GM19025 (cell line): Measurements from ENCODE around the gene POLR3GL.

ENCODE experiments used
- ATAC-seq: cut with Tn5 transposase; IDR thresholded peaks from one replicate; pipeline ENCODE4 v1.9.1; 2021; ENCODE audit warnings: mild to moderate bottlenecking, low read depth, moderate library complexity; ENCODE audit not compliant: unreplicated experiment

The POLR3GL gene

DNA sequence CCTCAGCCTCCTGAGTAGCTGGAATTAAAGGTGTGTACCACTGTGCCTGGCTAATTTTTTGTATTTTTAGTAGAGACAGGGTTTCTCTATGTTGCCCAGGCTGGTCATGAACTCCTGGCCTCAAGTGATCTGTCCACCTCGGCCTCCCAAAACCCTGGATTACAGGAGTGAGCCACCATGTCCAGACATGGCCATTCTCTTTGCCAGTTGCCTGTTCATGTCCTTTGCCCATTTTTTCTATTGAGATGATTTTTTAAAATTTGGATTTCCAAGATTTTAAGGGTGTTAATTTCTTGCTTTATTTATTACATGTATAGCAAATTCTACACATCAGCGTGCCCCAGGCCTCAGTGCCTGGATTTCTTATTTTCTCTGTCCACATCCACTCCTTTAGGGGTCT, 2.8 kb downstream of the POLR3GL start:
- ATAC-seq: no peak

DNA sequence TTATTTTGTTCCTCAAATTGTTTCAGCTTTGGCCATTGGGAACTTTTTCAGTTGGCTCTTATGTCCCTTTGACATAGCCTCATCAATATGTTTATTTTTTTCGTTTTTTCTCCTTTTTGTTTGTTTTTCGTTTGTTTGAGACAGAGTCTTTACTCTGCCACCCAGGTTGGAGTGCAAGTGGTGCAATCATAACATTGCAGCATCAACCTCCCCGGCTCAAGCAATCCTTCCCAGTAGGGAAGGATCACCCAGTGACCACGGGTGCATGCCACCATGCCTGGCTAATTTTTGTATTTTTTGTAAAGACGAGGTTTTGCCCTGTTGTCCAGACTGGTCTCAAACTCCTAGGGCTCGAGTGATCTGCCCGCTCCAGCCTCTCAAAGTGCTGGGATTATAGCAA, 8.1 kb downstream of the POLR3GL start:
- no peak for ATAC-seq

DNA sequence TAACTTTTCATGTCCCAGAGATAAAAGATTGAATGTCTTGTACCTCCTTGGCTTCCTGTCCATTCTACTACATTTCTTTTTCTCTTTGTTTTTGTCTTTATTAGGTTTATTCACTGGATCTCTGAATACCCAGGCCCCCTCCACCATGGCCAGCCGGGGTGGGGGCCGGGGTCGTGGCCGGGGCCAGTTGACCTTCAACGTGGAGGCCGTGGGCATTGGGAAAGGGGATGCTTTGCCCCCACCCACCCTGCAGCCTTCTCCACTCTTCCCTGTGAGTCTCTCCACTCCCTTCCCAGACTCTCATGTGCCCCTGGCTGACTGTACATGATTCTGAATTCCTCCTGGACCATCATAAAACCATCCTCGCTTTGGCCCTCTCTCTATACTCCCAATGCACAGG, 10.2 kb downstream of the POLR3GL start:
- ATAC-seq: no peak

DNA sequence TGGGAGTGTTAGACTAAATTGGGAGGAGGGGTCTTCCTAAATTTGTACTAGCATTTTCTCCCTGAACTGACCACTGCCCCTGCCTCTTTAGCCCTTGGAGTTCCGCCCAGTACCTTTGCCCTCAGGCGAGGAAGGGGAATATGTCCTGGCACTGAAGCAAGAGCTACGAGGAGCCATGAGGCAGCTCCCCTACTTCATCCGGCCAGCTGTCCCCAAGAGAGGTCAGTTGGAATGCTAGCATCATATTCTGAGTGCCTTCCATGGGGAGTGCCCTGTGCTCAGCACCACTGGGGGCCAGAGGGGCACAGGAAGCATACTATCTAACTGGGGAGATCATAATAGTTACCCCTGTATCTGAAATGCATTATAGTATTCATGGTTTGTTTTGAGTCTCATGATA, 10.7 kb downstream of the POLR3GL start:
- ATAC-seq: no peak

DNA sequence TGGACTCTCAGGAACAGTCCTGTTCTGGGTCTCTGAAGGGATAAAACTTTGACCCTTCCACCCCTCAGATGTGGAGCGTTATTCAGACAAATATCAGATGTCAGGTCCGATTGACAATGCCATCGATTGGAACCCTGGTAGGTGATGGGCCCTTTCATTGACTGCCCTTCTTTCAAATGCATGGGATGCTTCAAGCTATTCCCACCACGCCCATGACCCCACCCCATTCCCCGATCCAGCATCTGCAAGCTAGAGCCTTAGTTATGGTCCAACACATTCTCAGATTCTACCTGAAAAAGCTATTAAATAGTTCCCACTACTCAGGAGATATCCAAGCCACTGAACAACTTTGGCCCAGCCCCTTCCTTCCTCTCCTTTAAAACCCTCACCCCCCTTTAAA, 12.5 kb downstream of the POLR3GL start:
- ATAC-seq: no peak

DNA sequence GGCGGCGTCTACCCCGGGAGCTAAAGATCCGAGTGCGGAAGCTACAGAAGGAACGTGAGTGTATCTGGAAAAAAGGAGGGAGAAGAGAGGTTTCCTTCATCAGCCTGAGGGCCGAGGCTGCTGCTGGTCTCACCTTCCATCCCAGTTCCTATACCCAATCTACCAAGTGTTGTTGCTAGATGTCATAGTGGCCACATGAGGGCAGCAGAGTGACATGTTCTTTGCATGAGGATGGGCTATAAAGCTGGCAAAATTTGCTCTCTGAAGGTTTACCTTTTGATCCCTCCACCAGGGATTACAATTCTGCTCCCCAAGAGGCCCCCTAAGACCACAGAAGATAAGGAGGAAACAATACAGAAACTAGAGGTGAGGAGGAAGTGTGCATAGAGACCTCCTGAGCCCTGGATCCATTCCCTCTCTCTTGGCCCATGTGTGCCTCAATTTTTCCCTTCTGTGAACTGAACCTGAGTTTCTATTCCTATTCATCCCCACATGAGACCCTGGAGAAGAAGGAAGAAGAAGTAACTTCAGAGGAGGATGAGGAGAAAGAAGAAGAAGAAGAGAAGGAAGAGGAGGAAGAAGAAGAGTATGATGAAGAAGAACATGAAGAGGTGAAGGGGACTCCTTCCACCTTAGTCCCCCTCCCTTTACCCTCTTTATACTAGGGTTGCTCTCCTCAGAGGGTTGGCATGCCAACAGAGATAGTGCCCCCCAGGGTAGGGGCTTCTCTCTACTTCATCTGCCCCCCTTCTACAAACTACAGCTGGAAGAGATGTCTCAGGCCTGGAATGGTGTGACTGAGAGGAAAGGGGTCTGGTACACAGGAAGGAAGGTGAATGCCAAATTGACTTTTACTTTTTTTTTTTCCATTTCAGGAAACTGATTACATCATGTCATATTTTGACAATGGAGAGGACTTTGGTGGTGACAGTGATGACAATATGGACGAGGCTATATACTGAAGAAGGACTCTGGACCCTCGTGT, 13.3 kb downstream of the POLR3GL start:
- ATAC-seq: no peak

DNA sequence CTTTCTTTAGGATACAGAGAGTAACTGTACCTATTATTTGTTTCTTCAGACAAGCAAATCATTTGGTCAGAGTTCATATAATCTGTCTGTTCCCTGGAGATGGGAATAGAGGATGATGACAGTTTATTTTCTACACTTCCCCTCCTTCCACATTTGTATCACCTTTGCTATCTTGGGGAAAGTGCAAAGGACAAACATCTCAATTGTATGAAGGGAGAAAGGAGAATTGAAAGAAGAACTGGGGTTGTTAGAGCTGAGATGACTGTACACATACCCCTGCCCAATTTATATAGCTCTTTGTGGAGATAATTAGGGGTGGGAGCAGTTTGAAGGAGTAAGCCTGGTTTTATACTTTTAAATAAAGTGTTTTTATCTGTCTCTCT, 14.0 kb downstream of the POLR3GL start:
- ATAC-seq: no peak

DNA sequence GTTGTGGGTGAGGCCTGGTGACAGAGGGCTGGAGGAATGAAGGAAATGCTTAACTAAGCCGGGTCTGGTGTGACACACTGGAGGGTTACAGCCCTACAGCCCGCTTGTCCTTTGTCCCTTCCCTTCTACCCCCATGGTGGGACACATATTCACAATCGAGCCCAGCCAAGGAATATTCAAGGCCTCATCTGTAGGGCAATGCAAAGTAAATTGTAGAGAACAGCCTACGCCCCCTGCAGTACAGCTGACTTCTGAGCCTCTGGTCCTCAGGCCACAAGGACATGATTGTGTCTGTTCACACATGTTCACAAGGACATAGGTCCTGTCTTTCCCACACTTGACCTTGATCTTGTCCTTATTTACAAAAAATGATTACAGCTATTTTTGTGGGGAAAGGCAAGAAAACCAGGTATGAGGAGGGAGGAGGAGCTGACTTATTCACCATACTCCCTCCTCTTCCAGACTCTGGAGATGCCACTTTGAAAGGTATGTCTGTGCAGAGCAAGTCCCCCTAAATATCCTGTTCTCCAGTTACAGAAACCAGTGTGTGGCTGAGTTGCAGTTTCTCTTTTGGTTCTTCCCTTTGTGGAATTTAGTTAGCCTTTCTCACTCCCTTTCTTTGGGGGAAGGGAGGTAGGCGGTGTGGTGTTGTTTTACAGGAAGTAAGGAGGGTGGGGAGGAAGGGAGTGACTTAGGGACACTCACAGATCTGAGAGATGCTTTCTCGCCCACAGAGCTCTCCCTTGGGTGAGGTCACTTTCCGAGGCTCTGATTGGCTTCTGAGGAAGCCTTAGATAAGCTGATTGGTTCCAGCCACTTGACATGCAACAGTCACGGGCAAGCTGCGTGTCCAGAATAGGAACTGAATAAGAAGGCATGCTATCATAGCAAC, 14.6 kb downstream of the POLR3GL start:
- ATAC-seq: peak; percentile 83

DNA sequence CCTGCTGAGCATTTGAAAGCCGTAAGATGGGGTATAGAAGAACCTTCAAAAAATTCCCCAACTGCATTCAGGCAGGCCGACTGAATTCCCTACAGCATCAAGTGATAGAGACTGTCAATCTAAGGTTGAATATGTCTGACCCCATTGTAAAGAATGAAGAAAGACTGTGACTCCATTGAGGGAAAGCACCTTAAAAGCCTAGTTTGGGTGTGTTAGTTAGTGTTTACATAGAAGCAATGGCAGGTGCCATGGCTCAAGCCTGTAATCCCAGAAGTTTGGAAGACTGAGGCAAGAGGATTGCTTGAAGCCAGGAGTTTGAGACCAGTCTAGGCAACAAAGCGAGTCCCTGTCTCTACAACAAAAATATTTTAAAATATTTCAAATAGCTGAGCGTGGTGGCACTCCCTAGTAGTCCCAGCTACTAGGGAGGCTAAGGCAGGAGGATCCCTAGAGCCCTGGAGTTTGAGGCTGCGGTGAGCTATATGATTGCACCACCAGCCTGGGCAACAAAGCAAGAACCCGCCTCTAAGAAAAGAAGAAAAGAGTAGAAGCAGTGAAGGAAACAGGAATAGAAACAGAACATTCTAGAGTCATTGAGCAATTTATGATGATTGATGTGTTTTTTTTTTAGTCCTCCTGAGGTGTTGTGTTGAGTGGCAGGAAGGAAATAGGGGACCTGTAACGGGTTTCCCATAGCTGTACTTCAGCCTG, 15.4 kb downstream of the POLR3GL start:
- peak; percentile 34 for ATAC-seq

DNA sequence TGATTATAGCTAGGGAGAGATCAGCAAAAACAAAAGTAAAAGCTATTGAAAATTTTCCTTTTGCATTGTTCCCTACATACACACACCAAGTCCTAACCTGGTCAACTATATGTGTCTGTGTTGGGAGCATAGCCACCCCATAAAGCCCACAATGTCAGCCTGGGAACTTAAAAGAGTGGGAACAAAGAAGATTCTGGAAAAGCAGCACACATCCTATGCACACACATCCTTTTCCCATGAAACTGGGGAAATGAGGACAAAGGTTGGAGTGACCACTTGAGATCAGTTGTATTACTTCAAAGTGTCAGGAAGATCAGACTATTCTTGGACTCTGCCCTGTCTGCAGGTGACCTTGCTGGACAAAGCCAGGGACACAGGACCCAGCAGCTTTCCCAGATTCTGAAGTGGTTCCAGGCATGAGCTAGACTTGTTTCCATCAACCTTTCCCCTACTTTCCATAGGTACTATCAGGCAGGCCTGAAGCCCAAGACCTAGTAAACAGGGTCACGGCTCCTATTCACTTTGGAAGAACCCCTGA, 16.0 kb downstream of the POLR3GL start:
- no peak for ATAC-seq

DNA sequence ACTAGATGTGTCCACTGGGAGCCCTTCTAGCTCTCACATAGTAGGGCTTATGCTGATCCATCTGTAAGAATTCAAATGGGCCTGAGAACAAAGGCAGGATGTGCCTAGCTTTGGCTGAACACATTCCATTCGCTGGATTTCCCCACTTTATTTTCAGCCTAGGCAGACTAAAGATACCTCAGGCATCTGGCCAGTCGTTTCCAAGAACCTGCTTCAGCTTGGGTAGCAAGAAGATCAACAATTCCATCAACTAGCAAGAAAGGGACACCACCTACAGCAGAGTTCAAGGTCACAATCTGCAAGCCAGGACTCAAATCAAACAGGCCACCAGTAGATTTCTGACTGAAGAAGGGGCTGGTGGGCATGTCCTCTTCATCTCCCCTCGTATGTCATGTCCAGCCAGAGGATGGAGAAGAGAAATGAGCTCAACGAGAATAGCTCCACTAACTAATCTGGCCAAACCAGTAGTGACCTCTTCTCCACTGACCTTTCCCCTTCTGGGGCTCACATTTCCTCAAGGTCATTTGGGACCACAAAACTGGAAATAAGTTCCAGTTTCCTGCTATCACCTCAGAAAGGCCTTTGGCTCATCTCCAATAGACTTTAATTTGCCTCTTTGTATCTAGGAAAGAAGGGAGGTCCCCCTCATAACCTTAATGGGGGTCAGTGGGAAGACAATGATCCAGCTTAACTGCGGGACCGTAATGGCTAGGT, 17.7 kb downstream of the POLR3GL start:
- ATAC-seq: no peak

DNA sequence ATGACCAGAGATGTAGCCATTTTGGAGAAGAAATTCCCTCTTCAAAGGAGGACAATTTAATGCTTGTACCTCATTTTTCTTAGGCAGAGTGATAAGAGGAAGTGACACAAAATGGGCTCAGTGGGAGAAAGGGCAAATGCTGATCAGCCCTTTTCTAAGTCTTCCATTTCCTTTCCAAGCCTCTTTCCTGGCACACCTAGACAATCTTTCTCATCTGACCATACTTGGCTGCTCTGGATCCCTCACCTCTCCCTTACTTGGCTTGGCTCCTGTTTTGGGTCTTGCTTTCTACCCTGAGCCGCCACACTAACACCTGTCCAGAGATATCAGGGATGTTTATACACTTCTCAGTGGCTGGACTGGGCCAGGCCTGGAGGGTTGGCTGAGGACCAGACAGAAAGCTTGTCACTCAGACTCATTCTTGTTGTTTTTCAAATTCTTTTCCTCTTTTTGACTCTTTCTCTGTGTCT, 18.8 kb downstream of the POLR3GL start:
- no peak for ATAC-seq

DNA sequence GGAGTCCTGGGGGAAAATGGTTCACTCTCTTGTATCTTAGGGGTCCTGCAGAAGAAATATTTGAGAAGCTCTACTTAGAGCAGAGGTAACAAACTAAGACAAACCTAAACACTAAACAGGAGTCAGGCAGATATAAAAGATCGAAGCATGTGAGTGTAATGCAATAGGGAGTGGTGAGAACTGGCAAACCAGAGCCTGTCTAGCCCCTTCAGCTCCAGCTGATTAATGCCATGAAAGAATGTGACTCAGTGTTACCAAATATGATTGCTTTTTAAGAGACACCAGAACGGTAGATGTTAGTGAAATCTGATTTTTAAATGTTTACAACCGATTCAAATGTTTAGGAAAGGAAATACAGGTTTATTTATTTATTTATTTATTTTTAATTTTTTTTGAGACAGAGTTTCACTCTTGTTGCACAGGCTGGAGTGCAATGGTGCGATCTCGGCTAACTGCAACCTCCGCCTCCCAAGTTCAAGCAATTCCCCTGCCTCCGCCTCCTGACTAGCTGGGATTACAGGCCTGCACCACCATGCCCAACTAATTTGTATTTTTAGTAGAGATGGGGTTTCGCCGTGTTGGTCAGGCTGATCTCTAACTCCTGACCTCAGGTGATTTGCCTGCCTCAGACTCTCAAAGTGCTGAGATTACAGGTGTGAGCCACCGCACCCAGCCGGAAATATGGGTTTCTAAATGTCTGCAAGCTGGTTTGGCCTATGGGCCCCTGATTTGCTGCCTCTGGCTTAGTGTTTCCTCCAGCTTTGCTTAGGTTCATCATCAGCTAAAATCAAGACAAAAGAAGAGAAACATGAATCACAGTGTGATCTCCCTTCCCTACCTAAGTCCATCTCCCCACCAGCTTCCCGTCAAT, 19.7 kb downstream of the POLR3GL start:
- ATAC-seq: no peak

DNA sequence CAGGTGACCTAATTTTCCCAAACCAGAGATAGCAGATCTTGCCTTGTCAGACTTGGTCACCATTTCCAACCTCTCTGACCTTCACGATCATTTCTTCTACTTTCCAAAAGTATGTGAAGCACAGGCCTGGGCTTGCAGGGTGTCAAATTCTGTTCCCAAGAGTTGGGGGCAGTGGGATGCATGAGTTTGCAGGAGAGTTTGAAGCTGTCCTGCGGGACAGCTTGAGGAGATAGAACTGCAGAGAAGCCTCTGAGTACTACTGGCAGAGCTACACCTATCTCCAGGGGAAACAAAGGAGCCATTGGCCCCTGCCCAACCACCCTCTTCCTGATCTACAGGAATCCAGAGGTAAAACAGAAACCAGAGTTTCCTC, 20.6 kb downstream of the POLR3GL start:
- no peak for ATAC-seq

DNA sequence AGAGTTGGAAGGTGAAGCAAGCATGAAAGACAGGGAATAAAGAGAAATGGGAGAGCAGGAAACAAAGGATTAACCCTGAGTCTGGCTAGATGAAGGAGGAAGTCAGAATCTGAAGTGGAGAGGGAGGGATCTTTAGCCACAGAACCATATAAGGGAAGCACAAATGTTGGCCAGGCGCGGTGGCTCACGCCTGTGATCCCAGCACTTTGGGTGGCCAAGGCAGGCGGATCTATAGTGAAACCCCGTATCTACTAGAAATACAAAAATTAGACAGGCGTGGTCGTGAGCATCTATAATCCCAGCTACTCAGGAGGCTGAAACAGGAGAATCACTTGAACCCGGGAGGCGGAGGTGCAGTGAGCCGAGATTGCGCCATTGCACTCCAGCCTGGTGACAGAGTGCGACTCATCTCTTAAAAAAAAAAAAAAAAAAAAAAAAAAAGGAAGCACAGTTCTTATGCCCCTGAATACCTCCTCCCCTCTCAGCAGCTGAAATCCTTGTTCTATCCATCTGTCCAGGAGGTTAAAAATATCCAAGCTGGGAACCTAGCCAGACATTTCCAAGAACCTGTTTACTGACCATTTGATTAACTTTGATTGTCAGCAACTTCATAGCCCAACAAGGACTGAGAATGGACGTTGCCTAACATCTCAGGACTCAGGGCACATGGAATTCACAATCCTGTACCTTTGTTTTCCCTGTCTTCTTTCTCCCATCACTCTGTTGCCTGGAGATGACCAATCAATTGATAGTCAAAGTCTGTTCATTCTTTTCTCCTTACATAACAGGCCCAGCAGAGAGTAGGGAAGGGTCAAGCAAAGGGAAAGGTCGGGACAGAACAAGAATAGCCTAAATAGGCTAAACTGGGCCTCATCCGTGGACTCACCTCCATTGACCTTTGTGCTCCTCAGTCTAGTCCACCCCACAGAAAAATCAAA, 21.3 kb downstream of the POLR3GL start:
- ATAC-seq: no peak

DNA sequence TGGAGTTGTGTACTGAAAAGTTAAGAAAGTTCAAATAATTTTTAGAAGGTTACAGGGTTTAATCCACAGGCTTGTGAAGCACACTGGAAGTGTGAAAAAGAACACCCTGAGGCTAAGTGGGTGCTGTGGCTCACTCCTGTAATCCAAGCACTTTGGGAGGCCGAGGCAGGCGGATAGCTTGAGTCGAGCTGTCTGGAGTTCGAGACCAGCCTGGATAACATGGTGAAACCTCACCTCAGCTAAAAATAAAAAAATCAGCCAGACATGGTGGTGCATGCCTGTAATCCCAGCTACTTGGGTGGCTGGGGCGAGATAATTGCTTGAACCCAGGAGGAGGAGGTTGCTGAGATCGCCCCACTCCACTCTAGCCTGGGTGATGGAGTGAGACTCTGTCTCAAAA, 22.1 kb downstream of the POLR3GL start:
- no peak for ATAC-seq

DNA sequence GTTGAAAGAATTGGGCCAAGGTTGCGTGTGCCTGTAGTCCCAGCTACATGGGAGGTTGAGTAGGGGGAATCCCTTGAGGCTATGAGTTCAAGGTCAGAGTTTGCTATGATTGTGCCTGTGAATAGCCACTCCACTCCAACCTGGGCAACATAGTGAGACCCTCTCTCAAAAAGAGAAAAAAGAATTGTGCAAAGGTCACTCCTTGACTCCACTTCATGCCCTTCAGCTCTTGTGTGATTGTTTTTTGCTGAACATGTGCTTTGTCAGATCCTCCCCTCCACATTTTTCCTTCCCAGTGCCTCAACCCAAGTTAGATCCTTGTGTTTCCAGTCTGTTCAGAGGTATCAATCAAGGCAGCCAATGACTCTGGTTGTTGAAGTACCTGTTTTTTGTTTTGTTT, 23.4 kb downstream of the POLR3GL start:
- no peak for ATAC-seq

DNA sequence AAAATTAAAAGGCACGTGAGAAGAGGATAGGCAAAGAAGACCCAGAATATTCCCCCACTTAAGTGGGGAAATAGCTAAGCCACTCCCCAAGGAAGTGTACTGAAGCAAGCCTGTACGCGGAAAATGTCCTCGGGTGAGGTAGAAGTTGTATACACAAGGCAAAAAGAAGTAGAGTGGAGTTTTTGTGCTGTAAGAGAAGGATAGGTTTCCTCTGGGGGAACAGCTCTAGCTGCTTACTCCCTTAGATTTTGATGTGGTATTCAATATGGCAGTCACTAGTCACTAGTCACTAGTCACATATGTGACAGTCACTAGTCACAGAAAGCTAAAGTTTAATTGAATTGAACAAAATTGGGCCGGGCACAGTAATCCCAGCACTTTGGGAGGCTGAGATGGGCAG, 24.3 kb downstream of the POLR3GL start:
- no peak for ATAC-seq
